Stimulated activated CD8-positive, alpha-beta memory T cell treated with anti-CD3 and anti-CD28 coated beads, Interleukin-7, amount 100 ng/mL, for 48 hours (primary cell): Measurements from ENCODE around the gene ST3GAL2.
"Not testable (repeated sequence)": the region's sequence is repeated elsewhere in the genome, so short reads cannot be mapped to it uniquely, and the experiment has no call there.

Experiments used
- DNase-seq, 2 donors: peaks; one replicate each; pipeline ENCODE4 v3.0.0-alpha.2; 2020; ENCODE audit warnings: low read depth in 1 of 2; ENCODE audit errors: extremely low read depth in 1 of 2

The ST3GAL2 gene

GRCh38 chr16:70419384-70420327 lies 19.2 kb downstream of the ST3GAL2 start:
- no peak for DNase-seq

GRCh38 chr16:70418993-70419318 lies 19.9 kb downstream of the ST3GAL2 start:
- DNase-seq: no peak

- DNase-seq: no peak
These were observed 20.5 kb downstream of the ST3GAL2 start for GRCh38 chr16:70418274-70418992.

GRCh38 chr16:70417661-70418060 lies 21.2 kb downstream of the ST3GAL2 start:
- DNase-seq: no peak

- no peak for DNase-seq
These were observed 21.9 kb downstream of the ST3GAL2 start for GRCh38 chr16:70416748-70417616.

GRCh38 chr16:70413572-70413971 lies 25.3 kb downstream of the ST3GAL2 start:
- DNase-seq: not testable (repeated sequence)

GRCh38 chr16:70412385-70412784 lies 26.5 kb downstream of the ST3GAL2 start:
- DNase-seq: no peak

- no peak for DNase-seq
These were observed 28.2 kb downstream of the ST3GAL2 start for GRCh38 chr16:70410734-70411133.

- no peak for DNase-seq
These were observed 31.1 kb downstream of the ST3GAL2 start for GRCh38 chr16:70407811-70408274.

GRCh38 chr16:70406104-70406503 lies 32.8 kb downstream of the ST3GAL2 start:
- DNase-seq: not testable (repeated sequence)

GRCh38 chr16:70402916-70403659 lies 35.8 kb downstream of the ST3GAL2 start:
- no peak for DNase-seq

GRCh38 chr16:70399951-70400350 lies 38.9 kb downstream of the ST3GAL2 start:
- no peak for DNase-seq

GRCh38 chr16:70399381-70399780 lies 39.5 kb downstream of the ST3GAL2 start:
- DNase-seq: no peak

GRCh38 chr16:70398177-70398743 lies 40.6 kb downstream of the ST3GAL2 start:
- no peak for DNase-seq

GRCh38 chr16:70396246-70396904 lies 42.5 kb downstream of the ST3GAL2 start:
- no peak for DNase-seq

- DNase-seq: peak; percentile 39 to 52
These were observed 43.5 kb downstream of the ST3GAL2 start for GRCh38 chr16:70395345-70395901.

GRCh38 chr16:70394853-70395252 lies 44.0 kb downstream of the ST3GAL2 start:
- no peak for DNase-seq

GRCh38 chr16:70393662-70394061 lies 45.2 kb downstream of the ST3GAL2 start:
- DNase-seq: no peak

GRCh38 chr16:70392606-70393005 lies 46.3 kb downstream of the ST3GAL2 start:
- DNase-seq: no peak
